Measurements from ENCODE around the gene RPS28. TPM values are rescaled to one million over a fixed set of nuclear protein-coding genes. Genes with fewer than 3 reads are reported as not detected.

Gene RPS28
- total RNA-seq, 2 donors from 2014 or later, result 1,064 to 1,153 TPM

DNA sequence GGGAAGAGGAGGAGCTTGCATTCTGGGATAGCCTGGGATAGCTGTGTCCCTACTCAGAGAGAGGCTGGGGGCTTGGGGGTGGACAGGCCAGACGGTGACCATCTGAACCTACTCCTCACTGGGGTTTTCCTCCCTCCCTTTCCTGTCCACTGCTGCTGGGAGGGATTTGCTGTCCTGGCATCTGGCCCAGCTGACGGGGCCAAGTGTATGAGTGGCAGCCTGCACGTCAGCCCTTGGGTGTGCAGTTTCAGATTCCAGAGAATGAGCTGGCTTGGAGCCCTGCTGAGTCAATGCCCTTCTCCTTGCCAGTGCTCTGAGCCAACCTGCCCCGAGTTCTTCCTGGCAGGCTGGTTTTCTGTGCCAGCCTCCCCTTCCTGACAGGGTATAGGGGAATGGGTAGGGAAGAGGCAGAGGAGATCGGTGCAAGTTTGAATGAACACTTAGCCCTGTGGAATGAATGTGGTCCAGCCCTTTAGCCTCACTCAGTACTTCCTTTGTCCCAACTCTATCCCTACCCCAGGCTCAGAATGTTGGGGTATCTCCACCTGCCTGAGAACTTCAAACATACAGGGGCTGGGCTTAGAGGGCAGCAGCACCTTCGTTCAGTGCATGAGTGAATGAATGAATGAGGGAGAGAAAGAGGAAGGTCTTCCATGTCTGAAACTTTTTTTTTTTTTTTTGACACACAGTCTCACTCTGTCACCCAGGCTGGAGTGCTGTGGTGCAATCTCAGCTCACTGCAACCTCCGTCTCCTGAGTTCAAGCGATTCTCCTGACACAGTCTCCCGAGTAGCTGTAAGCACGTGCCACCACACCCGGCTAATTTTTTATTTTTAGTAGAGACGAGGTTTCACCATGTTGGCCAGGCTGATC, 40.9 kb downstream of the RPS28 start:
- DNase-seq (peak; percentile 97), ATAC-seq (peak; percentile 79 to 88)
- intact Hi-C loops (cut with DNase I), result no loop called here

DNA sequence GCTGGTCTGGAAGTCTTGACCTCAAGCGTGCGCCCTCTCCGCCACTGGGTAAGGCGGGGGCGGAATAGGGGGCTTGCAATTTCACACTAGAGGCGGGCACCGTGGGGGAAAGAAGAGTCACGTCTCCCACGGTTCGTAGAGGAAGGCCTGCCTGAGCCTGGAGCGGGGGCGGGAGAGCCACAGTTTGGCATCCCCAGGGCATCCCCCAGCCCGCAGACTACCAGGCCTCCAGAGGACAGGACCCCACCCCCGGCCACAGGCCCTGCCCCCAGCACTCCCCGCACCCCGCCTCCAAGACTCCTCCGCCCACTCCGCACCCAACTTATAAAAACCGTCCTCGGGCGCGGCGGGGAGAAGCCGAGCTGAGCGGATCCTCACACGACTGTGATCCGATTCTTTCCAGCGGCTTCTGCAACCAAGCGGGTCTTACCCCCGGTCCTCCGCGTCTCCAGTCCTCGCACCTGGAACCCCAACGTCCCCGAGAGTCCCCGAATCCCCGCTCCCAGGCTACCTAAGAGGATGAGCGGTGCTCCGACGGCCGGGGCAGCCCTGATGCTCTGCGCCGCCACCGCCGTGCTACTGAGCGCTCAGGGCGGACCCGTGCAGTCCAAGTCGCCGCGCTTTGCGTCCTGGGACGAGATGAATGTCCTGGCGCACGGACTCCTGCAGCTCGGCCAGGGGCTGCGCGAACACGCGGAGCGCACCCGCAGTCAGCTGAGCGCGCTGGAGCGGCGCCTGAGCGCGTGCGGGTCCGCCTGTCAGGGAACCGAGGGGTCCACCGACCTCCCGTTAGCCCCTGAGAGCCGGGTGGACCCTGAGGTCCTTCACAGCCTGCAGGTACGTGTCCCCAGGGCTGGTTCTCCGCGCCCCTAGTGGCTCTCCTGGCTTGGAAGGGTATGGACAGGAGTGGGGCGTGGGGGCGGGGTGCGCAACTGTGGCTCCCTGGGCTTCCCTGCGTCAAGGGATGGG, 42.8 kb downstream of the RPS28 start, which contains the start of gene ANGPTL4:
ANGPTL4 (plus strand) TSS at position 353 of the 969 bp plus-strand sequence; CDS start at position 520, 167 bp downstream.
- intact Hi-C loops (cut with DNase I), result no loop called here
- ATAC-seq (peak; percentile 59 to 64), DNase-seq (peak; percentile 90)

DNA sequence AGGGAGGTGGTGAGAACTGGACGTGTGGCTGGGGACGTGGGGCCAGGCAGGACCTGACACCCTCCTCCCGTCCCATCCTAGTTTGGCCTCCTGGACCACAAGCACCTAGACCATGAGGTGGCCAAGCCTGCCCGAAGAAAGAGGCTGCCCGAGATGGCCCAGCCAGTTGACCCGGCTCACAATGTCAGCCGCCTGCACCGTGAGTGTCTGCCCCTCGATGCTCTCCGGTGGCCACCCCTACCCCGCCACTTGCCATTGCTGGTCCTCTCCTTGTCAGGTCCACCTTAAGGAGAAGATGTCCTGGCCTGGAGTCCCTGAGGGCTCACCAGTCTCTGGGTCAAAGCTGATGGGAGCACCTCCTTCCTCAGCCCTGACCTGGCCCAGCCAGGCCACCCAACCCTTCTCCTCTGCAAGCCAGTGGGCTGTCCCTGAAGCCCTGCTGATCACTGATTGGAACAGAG, 44.9 kb downstream of the RPS28 start:
- no peak for ATAC-seq
- intact Hi-C loops (cut with DNase I), result no loop called here
- no peak for DNase-seq

DNA sequence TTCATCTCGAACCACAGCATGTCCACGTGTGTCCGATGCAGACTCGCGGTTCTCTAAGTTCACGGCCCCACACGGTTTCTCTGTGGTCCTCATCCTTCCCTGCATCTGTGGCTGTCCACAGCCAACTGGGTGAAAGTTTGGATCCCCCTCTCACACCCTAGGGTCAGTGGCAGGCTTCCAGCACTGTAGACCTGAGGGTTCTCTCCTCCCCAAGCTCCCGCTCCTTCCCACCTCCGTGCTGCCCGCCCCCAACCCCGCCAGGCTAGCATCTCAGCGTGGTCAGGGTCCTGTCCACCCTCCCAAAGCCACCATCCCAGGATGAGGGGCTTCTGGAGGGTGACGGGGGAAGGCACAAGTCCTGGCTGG, 45.6 kb downstream of the RPS28 start:
- DNase-seq, result no peak
- ATAC-seq, result peak; percentile 0
- intact Hi-C loops (cut with DNase I), result no loop called here

DNA sequence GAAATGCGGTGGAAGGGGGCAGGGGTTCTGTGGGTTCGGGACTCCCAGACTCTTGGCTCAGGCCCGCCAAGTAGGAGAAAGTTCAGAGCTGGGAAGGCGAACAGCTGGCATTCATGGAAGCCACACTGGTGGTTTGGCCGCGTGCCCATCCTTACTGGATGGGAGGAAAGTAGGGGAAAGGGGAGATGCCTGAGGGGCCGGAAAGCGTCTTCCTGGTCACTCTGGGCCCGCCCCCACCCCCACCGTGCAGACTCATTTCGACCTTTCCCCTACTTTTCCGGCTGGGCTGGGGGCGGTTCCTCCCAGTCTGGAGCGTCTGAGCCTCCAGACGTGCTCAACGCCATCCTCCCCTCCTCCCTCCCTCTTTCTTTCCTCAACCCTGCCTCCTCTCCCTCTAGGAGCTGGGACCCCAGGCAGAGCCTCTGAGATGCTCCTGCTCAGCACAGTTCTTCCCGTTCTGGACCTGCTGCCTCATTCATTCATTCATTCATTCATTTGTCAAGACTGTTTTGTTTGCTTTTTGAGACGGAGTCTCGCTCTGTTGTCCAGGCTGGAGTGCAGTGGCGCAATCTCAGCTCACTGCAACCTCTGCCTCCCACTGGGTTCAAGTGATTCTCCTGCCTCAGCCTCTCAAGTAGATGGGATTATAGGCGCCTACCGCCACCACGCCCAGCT, 46.2 kb downstream of the RPS28 start:
- intact Hi-C loops (cut with DNase I), result no loop called here
- DNase-seq (peak; percentile 94), ATAC-seq (peak; percentile 77)

DNA sequence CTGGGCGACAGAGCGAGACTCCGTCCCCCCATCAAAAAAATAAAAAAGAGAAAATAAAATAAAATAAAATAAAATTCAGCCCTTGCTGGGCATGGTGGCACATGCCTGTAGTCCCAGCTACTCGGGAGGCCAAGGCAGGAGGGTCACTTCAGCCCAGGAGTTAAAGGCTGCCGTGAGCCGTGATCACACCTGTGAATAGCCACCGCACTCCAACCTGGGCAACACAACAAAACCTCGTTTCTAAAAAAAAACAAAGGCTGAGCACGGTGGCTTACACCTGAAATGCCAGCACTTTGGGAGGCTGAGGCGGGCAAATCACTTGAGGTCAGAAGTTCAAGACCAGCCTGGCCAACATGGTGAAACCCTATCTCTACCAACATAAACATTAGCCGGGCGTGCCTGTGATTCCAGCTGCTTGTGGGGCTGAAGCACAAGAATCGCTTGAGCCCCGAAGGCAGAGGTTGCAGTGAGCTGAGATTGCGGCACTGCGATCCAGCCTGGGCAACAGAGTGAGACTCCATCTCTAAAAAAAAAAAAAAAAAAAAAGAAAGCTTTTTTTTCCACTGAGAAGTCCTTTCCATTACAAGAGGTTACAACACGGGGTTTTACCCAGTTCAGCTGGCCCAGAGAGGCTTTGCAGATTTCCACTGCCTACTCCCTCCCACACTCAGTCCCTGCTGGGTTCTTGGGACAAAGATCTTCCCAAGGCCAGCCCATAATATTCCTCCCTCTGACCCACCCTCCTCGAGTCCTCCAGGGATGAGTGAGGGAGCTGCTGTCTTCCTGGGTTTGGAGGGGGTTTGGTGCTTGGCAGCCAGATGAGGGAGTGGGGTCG, 49.1 kb downstream of the RPS28 start:
- DNase-seq (peak; percentile 69), ATAC-seq (peak; percentile 8 to 23)
- intact Hi-C loops (cut with DNase I), result no loop called here

DNA sequence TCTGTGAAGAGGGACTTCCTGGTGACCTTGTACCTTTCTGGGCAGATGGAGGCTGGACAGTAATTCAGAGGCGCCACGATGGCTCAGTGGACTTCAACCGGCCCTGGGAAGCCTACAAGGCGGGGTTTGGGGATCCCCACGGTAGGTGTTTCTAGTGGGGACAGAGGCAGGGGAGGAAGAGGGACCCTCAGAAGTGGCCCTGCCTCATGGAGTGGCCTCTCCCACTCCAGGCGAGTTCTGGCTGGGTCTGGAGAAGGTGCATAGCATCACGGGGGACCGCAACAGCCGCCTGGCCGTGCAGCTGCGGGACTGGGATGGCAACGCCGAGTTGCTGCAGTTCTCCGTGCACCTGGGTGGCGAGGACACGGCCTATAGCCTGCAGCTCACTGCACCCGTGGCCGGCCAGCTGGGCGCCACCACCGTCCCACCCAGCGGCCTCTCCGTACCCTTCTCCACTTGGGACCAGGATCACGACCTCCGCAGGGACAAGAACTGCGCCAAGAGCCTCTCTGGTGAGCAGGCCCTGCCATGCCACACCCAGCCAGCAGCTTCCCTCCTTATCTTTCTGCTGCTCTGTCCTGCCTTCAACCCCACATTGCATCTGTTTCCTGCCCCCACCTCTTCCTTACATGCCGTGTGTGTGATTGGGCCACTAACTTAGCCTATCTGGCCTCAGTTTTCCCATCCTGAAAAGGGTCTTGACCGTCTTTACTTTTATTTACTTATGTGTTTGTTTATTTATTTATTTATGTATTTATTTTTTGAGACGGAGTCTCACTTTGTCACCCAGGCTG, 49.9 kb downstream of the RPS28 start:
- intact Hi-C loops (cut with DNase I), result no loop called here
- DNase-seq (no peak), ATAC-seq (no peak)

Other genes starting within 250 kb of the RPS28 start
- not detected for gene FBN3, start 171.9 kb upstream of the RPS28 start, total RNA-seq
- 10 to 100 TPM; 13.8 to 17.3 TPM for gene CERS4, start 112.1 kb upstream of the RPS28 start, total RNA-seq
- gene CD320, start 13.1 kb upstream of the RPS28 start, total RNA-seq, result 10 to 100 TPM; 33.6 to 40.8 TPM
- gene NDUFA7, start 121 bp upstream of the RPS28 start, total RNA-seq, result 10 to 100 TPM; 65.3 to 83.8 TPM
- 10 to 100 TPM; 19.3 to 19.6 TPM for gene KANK3, start 21.8 kb downstream of the RPS28 start, total RNA-seq
- 10 to 100 TPM; 16.3 to 81.6 TPM for gene ANGPTL4, start 42.7 kb downstream of the RPS28 start, total RNA-seq
- gene RAB11B, start 68.9 kb downstream of the RPS28 start, total RNA-seq, result 100 to 1,000 TPM; 133 to 163 TPM
- 10 to 100 TPM; 81.1 to 87.8 TPM for gene MARCHF2, start 91.8 kb downstream of the RPS28 start, total RNA-seq
- gene HNRNPM, start 123.5 kb downstream of the RPS28 start, total RNA-seq, result 100 to 1,000 TPM; 102 to 126 TPM
- gene PRAM1, start 181.1 kb downstream of the RPS28 start, total RNA-seq, result 1 to 10 TPM; 1.0 to 1.4 TPM
- gene ZNF414, start 192.7 kb downstream of the RPS28 start, total RNA-seq, result 10 to 100 TPM; 13.6 to 16.6 TPM

Measured in left cardiac atrium (tissue), 4 donors.